GM19455 (cell line): ENCODE data around the gene EIF3K.
"Not testable (repeated sequence)": the region's sequence is repeated elsewhere in the genome, so short reads cannot be mapped to it uniquely, and the experiment has no call there.

ENCODE experiments used
- ATAC-seq: cut with Tn5 transposase; IDR thresholded peaks from one replicate; pipeline ENCODE4 v1.9.1; 2021; ENCODE audit not compliant: unreplicated experiment

The EIF3K gene, protein sequence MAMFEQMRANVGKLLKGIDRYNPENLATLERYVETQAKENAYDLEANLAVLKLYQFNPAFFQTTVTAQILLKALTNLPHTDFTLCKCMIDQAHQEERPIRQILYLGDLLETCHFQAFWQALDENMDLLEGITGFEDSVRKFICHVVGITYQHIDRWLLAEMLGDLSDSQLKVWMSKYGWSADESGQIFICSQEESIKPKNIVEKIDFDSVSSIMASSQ

DNA sequence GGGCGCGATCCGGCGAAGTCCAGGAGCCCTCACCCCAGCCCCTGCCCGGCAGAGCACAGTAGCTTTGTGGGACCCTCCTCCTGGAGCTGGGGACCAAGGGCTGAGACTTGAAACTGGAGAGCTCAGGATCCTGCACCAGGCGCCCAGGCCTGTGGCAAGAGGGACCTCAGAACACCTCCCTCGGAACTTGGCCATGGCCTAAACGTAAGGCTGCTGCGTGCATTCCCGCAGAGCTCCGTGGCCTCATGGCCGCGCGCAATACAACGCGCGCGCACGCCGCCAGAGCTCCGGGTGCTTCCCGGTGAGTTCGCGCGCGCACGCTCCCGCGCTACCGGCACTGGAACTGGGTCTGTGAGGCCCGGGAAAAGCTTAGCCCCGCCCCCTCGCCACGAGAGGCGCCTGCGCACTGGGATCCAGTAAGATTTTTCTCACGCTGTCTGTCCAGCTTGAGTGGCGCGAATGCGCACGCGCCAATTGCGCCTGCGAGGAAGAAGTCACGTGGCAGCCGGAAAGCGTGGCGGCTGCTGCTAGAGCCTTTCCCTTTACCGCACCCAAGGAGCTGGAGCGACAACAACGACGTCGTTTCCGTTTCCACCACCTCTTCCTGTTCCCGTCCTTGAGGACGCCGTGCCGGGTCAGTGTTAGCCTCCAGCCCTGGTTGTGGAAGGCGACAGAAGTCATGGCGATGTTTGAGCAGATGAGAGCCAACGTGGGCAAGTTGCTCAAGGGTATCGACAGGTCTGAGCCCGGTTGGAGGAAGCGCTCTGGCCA is at the start of gene EIF3K:
Gene EIF3K (plus strand): TSS at position 599 of the 771 bp plus-strand sequence. CDS start 81 bp downstream, at position 680.
- ATAC-seq = peak; percentile 46

- no peak for ATAC-seq
Measured at GRCh38 chr19:38569368-38569983, 49.5 kb upstream of the EIF3K start.

GRCh38 chr19:38571682-38572081 is 47.3 kb upstream of the EIF3K start:
- no peak for ATAC-seq

DNA sequence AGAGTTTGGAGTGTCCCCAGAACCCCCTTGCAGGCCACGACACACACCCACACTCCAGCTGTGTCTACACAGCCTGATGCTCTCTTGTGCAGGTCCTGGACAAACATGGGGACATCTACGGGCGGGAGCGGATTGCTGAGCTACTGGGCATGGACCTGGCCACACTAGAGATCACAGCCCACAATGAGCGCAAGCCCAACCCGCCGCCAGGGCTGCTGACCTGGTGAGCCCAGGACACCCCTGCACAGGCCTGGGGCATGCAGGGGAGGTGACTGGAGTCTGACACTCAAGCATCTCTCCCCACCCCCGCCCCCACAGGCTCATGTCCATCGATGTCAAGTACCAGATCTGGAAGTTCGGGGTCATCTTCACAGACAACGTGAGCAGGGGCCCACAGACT is 41.2 kb upstream of the EIF3K start:
- no peak for ATAC-seq

DNA sequence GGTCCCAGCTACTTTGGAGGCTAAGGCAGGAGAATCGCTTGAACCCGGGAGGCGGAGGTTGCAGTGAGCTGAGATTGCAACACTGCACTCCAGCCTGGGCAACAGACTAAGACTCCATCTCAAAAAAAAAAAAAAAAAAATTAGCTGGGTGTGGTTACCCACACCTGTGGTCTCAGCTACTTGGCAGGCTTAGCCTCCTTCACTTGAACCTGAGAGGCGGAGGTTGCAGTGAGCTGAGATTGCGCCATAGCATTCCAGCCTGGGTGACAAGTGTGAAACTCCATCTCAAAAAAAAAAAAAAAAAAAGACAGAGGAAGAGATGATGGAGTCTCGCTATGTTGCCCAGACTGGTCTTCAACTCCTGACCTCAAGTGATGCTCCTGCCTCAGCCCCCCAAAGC is 39.7 kb upstream of the EIF3K start:
- ATAC-seq = not testable (repeated sequence)

DNA sequence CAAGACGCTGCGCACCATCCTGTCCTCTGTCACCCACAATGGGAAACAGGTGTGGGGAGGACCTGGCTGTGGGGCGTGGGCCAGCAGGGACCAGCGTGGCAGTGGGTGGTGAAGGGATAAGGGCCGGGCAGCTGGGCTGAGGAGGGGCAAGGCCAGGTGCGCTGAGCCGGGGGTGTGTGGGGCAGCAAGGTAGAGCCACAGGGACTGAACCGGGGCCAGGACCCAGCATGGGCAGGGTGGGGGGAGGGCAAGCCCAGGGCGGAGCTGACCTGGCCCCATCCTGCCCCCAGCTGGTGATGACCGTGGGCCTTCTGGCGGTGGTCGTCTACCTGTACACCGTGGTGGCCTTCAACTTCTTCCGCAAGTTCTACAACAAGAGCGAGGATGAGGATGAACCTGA is 38.9 kb upstream of the EIF3K start:
- no peak for ATAC-seq

DNA sequence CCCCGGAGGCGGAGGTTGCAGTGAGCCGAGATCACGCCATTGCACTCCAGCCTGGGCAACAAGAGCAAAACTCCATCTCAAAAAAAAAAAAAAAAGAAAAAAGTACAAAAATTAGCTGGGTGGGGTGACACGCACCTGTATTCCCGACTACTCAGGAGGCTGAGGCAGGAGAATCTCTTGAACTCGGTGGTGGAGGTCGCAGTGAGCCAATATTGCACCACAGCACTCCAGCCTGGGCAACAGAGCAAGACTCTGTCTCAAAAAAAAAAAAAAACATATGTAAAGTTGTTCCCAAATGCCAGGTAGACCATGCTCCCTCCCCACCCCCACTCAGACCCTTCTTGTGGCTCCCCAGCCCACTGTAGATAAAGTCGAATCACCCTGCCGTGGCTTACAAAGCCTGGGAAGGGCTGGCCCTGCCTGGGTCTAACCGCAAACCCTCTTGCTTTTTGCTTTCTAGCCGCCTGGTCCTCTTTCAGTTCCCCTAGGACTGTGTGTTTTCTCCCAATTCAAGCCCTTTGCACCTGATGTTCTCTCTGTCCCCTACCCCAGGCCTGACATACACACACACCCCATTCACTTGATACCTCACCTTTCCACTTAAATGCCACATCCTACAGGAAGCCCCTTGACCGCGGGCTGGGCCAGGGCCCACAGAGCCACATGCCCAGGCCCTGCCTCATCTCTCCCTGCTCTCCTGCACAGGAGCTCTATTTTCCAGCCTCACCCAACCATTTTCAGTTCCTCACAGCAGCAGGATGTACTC is 35.6 kb upstream of the EIF3K start:
- peak; percentile 66 for ATAC-seq

GRCh38 chr19:38583985-38584305 is 35.0 kb upstream of the EIF3K start:
- ATAC-seq = no peak

DNA sequence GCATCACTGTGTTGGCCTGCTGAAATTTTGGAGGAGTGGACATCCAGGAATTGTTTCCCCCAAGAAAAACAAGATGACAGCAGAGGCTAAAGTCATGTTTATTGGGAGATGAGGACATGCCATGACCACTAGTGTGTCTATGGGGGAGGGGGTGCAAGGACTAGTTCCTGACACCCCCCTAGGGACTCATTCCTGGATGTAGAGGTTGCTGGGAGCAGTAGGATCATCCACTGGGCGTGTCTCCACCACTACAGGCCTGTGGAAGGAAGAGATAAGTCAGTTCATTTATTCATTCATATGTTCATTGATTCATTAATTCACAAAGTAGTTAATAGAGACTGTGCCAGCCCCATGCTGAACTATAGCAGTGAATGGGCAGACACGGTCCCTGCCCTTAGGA is 31.4 kb upstream of the EIF3K start:
- no peak for ATAC-seq

DNA sequence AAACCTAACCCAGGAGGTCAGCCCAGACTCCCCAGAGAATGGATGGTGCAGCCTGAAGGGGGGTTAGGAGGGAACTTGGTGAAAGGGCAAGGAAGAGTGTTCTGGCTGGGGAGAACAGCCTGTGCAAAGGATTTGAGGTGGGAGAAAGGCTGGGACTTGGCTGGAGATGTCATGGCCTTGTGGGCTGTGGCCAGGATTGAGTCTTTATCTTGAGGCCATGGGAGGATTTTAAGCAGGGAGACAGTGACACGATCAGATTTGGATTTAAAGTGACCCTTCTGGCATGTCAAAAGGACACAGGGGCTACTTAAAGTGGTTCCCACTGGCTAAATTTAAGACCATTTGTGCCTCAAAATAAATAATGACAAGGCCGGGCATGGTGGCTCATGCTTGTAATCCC is 30.9 kb upstream of the EIF3K start:
- no peak for ATAC-seq

DNA sequence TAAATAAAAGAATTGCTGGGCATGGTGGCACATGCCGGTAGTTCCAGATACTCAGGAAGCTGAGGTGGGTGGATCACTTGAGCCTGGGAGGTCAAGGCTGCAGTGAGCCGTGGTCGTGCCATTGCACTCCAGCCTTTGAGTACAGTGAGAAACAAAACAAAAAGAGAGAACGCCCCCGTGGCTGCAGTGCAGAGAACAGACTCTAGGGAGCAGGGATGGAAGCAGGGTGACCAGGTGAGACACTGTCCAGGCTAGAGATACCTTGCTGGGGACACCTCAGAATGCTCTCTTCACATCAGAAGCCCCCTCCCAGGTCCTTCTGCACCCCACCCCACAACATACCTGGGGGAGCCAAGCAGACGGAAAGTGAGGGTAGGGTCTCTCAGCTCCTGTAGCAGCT is 26.0 kb upstream of the EIF3K start:
- ATAC-seq = no peak

- ATAC-seq = no peak
Measured at GRCh38 chr19:38596057-38596981, 22.7 kb upstream of the EIF3K start.

DNA sequence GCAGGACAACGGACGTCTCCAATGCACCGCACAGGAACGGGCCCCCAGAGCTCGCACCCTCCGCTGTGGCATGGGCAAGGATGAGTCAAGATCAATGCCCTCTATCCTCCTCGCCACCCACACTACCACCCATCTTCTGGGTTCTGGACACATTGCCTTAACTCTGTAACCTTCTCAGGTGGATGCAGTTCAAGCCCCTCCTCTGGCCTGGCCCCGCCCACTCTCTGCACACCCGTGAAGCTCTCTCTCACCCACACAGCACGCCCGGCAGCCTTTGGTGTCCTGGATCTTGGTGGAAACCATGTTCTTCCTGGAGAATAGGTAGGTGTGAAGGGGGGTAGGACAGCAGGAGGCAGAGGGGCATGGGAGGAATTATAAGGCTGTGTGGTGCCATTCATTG is 21.9 kb upstream of the EIF3K start:
- no peak for ATAC-seq

- no peak for ATAC-seq
Measured at GRCh38 chr19:38599722-38600121, 19.3 kb upstream of the EIF3K start.

- not testable (repeated sequence) for ATAC-seq
Measured at GRCh38 chr19:38602856-38603255, 16.1 kb upstream of the EIF3K start.

- ATAC-seq = no peak
Measured at GRCh38 chr19:38606131-38606530, 12.9 kb upstream of the EIF3K start.

- no peak for ATAC-seq
Measured at GRCh38 chr19:38614289-38614688, 4.7 kb upstream of the EIF3K start.

- ATAC-seq = no peak
Measured at GRCh38 chr19:38615007-38615581, 3.9 kb upstream of the EIF3K start.

- ATAC-seq = no peak
Measured at GRCh38 chr19:38616265-38616664, 2.7 kb upstream of the EIF3K start.

DNA sequence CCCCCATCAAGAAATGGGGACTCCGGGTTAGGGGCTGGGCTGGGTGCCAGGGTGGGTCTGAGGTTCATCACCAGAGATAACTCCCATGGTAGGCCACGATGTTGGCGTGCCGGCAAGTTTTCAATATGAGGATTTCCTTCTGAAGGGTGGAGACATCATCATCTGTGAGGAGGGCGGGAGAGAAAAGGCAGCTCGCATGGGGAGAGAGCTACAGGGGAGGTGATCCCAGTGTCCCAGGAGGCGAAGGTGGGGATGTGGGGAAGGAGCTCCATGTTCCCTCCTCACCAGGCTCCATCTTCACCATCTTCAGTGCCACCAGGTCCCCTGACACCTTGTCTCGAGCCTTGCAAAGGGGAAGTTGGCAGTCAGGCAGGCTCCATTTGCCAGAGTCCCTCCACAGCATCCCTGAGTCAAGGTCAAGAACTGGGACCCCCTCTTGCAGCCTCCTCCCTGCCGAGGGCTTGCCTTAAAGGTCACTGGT is 1.7 kb upstream of the EIF3K start:
- ATAC-seq = no peak
